ENCODE results near the gene SH3PXD2A.

GRCh38 chr10:103833731-103834365 is 21.5 kb downstream of the SH3PXD2A start:
- TF ChIP-seq CTCF (IDR thresholded peaks at IDR 0.05 in 2 of 3, conservative IDR thresholded peaks at IDR 0.05 in 1 of 3; ENCODE audit: insufficient read depth in 2 of 3, low read depth in 1 of 3, low read length in 3 of 3) (no peak), JUND (IDR thresholded peaks at IDR 0.05; ENCODE audit: borderline replicate concordance, low read depth, low read length) (no peak), JUND (tag; IDR thresholded peaks at IDR 0.05; ENCODE audit: borderline replicate concordance, low read depth, low read length) (no peak), RFX7 (CRISPR knock-in tag; IDR thresholded peaks at IDR 0.05) (no peak), NFIC (IDR thresholded peaks at IDR 0.05) (no peak), TEAD2 (tag; IDR thresholded peaks at IDR 0.05) (no peak), POLR2AphosphoS5 (IDR thresholded peaks at IDR 0.05; ENCODE audit: control insufficient read depth, insufficient read depth, low read depth, low read length) (no peak), ZNF232 (CRISPR knock-in tag; IDR thresholded peaks at IDR 0.05) (no peak), LARP7 (IDR thresholded peaks at IDR 0.05) (no peak), KHSRP (IDR thresholded peaks at IDR 0.05) (no peak), POLR2A (conservative IDR thresholded peaks at IDR 0.05) (no peak), TRIM25 (IDR thresholded peaks at IDR 0.05; ENCODE audit: borderline replicate concordance) (no peak), HLTF (IDR thresholded peaks at IDR 0.05) (no peak), ELF2 (CRISPR knock-in tag; IDR thresholded peaks at IDR 0.05) (no peak)
- TF ChIP-seq, protein P1, sequence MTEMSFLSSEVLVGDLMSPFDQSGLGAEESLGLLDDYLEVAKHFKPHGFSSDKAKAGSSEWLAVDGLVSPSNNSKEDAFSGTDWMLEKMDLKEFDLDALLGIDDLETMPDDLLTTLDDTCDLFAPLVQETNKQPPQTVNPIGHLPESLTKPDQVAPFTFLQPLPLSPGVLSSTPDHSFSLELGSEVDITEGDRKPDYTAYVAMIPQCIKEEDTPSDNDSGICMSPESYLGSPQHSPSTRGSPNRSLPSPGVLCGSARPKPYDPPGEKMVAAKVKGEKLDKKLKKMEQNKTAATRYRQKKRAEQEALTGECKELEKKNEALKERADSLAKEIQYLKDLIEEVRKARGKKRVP (CRISPR knock-in tag; IDR thresholded peaks at IDR 0.05): no peak

Measured in K562 (cell line).